Trophoblast cell (in vitro differentiated cells and primary cell): ENCODE data around the gene UPP2.

Experiments used
- DNase-seq, 2 donors: peaks; one replicate each; pipeline ENCODE4 v3.0.0-alpha.2; 2016
- H2AFZ ChIP-seq: 2 replicates; pipeline ENCODE4 v1.6.1; 2013; ENCODE audit warnings: low read length, moderate library complexity, mild to moderate bottlenecking; ENCODE audit not compliant: insufficient read depth, poor library complexity
- H2AK5ac ChIP-seq: 2 replicates; pipeline ENCODE4 v1.6.1; 2013; ENCODE audit warnings: mild to moderate bottlenecking, low read length
- H2BK120ac ChIP-seq: 2 replicates; pipeline ENCODE4 v1.6.1; 2013; ENCODE audit warnings: low read length, mild to moderate bottlenecking, moderate library complexity; ENCODE audit not compliant: insufficient read depth, poor library complexity
- H2BK12ac ChIP-seq: 2 replicates; pipeline ENCODE4 v1.6.1; 2013; ENCODE audit warnings: mild to moderate bottlenecking, low read length, moderate library complexity
- H2BK5ac ChIP-seq: 2 replicates; pipeline ENCODE4 v1.6.1; 2013; ENCODE audit warnings: low read length, low read depth, moderate library complexity, mild to moderate bottlenecking; ENCODE audit not compliant: poor library complexity
- H3K14ac ChIP-seq: 2 replicates; pipeline ENCODE4 v1.6.1; 2013; ENCODE audit warnings: mild to moderate bottlenecking, low read length
- H3K18ac ChIP-seq: 2 replicates; pipeline ENCODE4 v1.6.1; 2013; ENCODE audit warnings: mild to moderate bottlenecking, low read length
- H3K23ac ChIP-seq: 2 replicates; pipeline ENCODE4 v1.6.1; 2013; ENCODE audit warnings: low read length
- H3K27ac ChIP-seq: 2 replicates; pipeline ENCODE4 v1.5.1; 2013; ENCODE audit warnings: low read depth, mild to moderate bottlenecking, inconsistent platforms, low read length, moderate library complexity
- H3K27me3 ChIP-seq: 2 replicates; pipeline ENCODE4 v1.6.1; 2013; ENCODE audit warnings: inconsistent platforms, mild to moderate bottlenecking, low read length, moderate library complexity; ENCODE audit not compliant: insufficient read depth
- H3K36me3 ChIP-seq, 2 experiments: 1 replicate in 1 of 2; 2 replicates in 1 of 2; pipeline ENCODE4 v1.6.1; 2013; ENCODE audit warnings: low read length in 2 of 2, mild to moderate bottlenecking in 2 of 2, moderate library complexity in 1 of 2; ENCODE audit not compliant: insufficient read depth in 2 of 2, control insufficient read depth in 1 of 2
- H3K4ac ChIP-seq: 2 replicates; pipeline ENCODE4 v1.6.1; 2013; ENCODE audit warnings: low read depth, mild to moderate bottlenecking, low read length, moderate library complexity
- H3K4me1 ChIP-seq, 2 experiments: 1 replicate in 1 of 2; 2 replicates in 1 of 2; pipeline ENCODE4 v1.6.1; 2013; ENCODE audit warnings: low read length in 2 of 2, mild to moderate bottlenecking in 2 of 2, moderate library complexity in 1 of 2; ENCODE audit not compliant: insufficient read depth in 2 of 2, control insufficient read depth in 1 of 2
- H3K4me2 ChIP-seq: 2 replicates; pipeline ENCODE4 v1.6.1; 2013; ENCODE audit warnings: inconsistent platforms, mild to moderate bottlenecking, low read length, moderate library complexity
- H3K4me3 ChIP-seq: 2 replicates; pipeline ENCODE4 v1.5.1; 2013; ENCODE audit warnings: mild to moderate bottlenecking, low read depth, low read length, inconsistent platforms
- H3K79me1 ChIP-seq: one replicate; pipeline ENCODE4 v1.6.1; 2013; ENCODE audit warnings: low read length
- H3K79me2 ChIP-seq: 2 replicates; pipeline ENCODE4 v1.6.1; 2013; ENCODE audit warnings: low read length, mild to moderate bottlenecking; ENCODE audit not compliant: control insufficient read depth, insufficient read depth, poor library complexity
- H3K9ac ChIP-seq: 2 replicates; pipeline ENCODE4 v1.6.1; 2013; ENCODE audit warnings: mild to moderate bottlenecking, low read length
- H3K9me3 ChIP-seq: 2 replicates; pipeline ENCODE4 v1.6.1; 2013; ENCODE audit warnings: low read depth, mild to moderate bottlenecking, control low read depth, inconsistent platforms, low read length; ENCODE audit not compliant: insufficient read depth
- H4K12ac ChIP-seq: 2 replicates; pipeline ENCODE4 v1.6.1; 2013; ENCODE audit warnings: low read depth, mild to moderate bottlenecking, low read length, moderate library complexity
- H4K8ac ChIP-seq: 2 replicates; pipeline ENCODE4 v1.6.1; 2013; ENCODE audit warnings: low read depth, mild to moderate bottlenecking, low read length, moderate library complexity
- H4K91ac ChIP-seq: one replicate; pipeline ENCODE4 v1.6.1; 2013; ENCODE audit warnings: low read depth, mild to moderate bottlenecking, low read length, moderate library complexity
- WGBS: extraction: QIAGEN DNeasy Blood & Tissue Kit; methylation state at CpG from one replicate; pipeline ENCODE4 v1.1.7; 2013; ENCODE audit warnings: missing lambda C conversion rate; ENCODE audit not compliant: insufficient read length, insufficient coverage; ENCODE audit errors: extremely low coverage; 5-methylcytosine and 5-hydroxymethylcytosine counted together

Gene UPP2

GRCh38 chr2:158178646-158179045 is 77.0 kb downstream of the UPP2 start:
- H3K23ac ChIP-seq, result no peak overlapping the region
- H4K8ac ChIP-seq, result no peak overlapping the region
- no peaks in the 10 kb centered on the region for H3K79me1 ChIP-seq
- no peak overlapping the region for H3K27ac ChIP-seq
- no peak overlapping the region for H2AFZ ChIP-seq
- no peak overlapping the region for H3K14ac ChIP-seq
- H4K12ac ChIP-seq, result no peak overlapping the region
- H3K18ac ChIP-seq, result no peak overlapping the region
- H3K36me3 ChIP-seq, result no peaks in the 10 kb centered on the region
- no peaks in the 10 kb centered on the region for H3K79me2 ChIP-seq
- H3K4me3 ChIP-seq, result no peak overlapping the region
- no peak overlapping the region for H3K9ac ChIP-seq
- DNase-seq, result no peak
- no peak overlapping the region for H2BK12ac ChIP-seq
- no peak overlapping the region for H2BK5ac ChIP-seq
- no peak overlapping the region for H2AK5ac ChIP-seq
- H2BK120ac ChIP-seq, result no peak overlapping the region
- H3K9me3 ChIP-seq, result no peaks in the 10 kb centered on the region
- H3K27me3 ChIP-seq, result no peaks in the 10 kb centered on the region
- H3K4ac ChIP-seq, result no peak overlapping the region
- H3K4me1 ChIP-seq, result no peaks in the 10 kb centered on the region
- H3K4me2 ChIP-seq, result no peak overlapping the region
- WGBS, result no CpG with 5 or more reads among the region's 3 CpGs
- no peak overlapping the region for H4K91ac ChIP-seq

DNA sequence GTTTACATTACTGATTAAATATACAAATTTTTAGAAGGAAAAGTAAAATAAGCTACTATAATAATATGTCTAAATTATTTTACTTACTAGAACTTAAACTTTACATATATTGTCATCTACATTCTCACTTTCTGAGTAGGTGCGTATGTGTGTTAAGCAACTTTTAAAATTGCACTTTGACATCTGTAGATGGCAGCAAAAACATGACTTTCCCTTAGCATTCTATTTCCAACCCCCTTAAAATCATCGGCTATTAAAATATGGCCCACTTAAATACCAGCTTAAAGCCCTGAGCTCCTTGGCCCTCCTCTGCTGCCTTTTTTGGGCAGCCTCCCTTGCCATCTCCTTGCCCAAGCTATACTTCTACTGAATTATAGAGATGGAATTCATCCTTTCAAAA is 78.0 kb downstream of the UPP2 start:
- Histone ChIP-seq H3K36me3 (no peaks in the 10 kb centered on the region), H4K91ac (no peak overlapping the region), H3K9me3 (no peaks in the 10 kb centered on the region), H3K79me1 (no peaks in the 10 kb centered on the region), H2AK5ac (no peak overlapping the region), H4K8ac (no peak overlapping the region), H3K23ac (no peak overlapping the region), H4K12ac (no peak overlapping the region), H3K4me1 (peaks cover 0 to 4% of the 10 kb centered on the region in 2 experiments), H3K4me2 (no peak overlapping the region), H3K9ac (no peak overlapping the region), H2BK5ac (no peak overlapping the region), H3K79me2 (no peaks in the 10 kb centered on the region), H3K27me3 (no peaks in the 10 kb centered on the region), H2BK12ac (no peak overlapping the region), H3K18ac (no peak overlapping the region), H3K4ac (no peak overlapping the region), H2BK120ac (no peak overlapping the region), H3K4me3 (no peak overlapping the region), H3K14ac (no peak overlapping the region), H2AFZ (no peak overlapping the region), H3K27ac (no peak overlapping the region)
- DNase-seq, result peak in 1 of 2 donors; percentile 4
- no CpG with 5 or more reads among the region's 2 CpGs for WGBS

- no peak overlapping the region for H2BK120ac ChIP-seq
- no peak overlapping the region for H3K14ac ChIP-seq
Observed at GRCh38 chr2:158181171-158181570, 79.5 kb downstream of the UPP2 start.

DNA sequence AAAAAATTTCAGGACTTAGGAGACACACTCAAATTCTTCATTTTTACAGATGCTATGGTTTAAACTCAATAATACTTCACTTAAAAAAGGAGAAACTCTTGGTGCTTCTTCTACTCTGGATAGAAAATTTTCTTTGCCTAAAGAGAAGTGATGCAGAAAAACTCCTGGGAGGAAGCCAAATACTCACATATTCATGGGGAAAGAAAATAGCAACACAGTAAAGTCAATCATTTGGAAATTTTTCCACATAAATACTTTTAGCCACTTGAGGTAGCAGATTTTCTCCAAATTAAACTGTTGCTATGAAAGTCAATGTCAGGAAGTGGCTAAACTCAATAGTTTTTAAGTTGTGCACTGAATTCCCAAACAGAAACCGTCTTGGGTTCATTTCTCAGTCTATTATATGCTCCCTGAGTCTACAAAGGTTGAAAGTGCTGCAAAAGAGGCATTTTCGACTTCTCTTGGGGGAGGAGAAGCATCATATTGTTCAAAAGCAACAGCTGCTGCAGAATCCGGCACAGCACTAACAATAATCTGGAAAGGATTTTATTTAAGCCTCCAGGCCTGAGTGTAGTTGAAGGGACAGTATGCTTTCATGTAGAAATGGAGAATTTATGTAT is 81.1 kb downstream of the UPP2 start:
- H2BK120ac ChIP-seq, result no peak overlapping the region
- peaks cover 0 to 4% of the 10 kb centered on the region in 2 experiments for H3K4me1 ChIP-seq
- H3K79me2 ChIP-seq, result no peaks in the 10 kb centered on the region
- H2BK12ac ChIP-seq, result no peak overlapping the region
- WGBS, result no CpG with 5 or more reads among the region's 3 CpGs
- H3K27me3 ChIP-seq, result no peaks in the 10 kb centered on the region
- no peak overlapping the region for H3K14ac ChIP-seq
- DNase-seq, result no peak
- no peaks in the 10 kb centered on the region for H3K9me3 ChIP-seq
- H3K27ac ChIP-seq, result no peak overlapping the region
- H4K91ac ChIP-seq, result no peak overlapping the region
- H4K8ac ChIP-seq, result no peak overlapping the region
- no peak overlapping the region for H2BK5ac ChIP-seq
- H3K36me3 ChIP-seq, result no peaks in the 10 kb centered on the region
- no peak overlapping the region for H2AFZ ChIP-seq
- H3K4me3 ChIP-seq, result no peak overlapping the region
- H3K23ac ChIP-seq, result no peak overlapping the region
- H3K18ac ChIP-seq, result no peak overlapping the region
- no peak overlapping the region for H2AK5ac ChIP-seq
- no peaks in the 10 kb centered on the region for H3K79me1 ChIP-seq
- H4K12ac ChIP-seq, result no peak overlapping the region
- no peak overlapping the region for H3K9ac ChIP-seq
- no peak overlapping the region for H3K4me2 ChIP-seq
- H3K4ac ChIP-seq, result no peak overlapping the region

More at GRCh38 chr2:158181171-158181570, 79.5 kb downstream of the UPP2 start:
- Histone ChIP-seq H2BK5ac (no peak overlapping the region), H3K27me3 (no peaks in the 10 kb centered on the region), H2AFZ (no peak overlapping the region), H4K12ac (no peak overlapping the region), H3K23ac (no peak overlapping the region), H3K4me1 (peaks cover 0 to 4% of the 10 kb centered on the region in 2 experiments), H2AK5ac (no peak overlapping the region), H3K9me3 (no peaks in the 10 kb centered on the region), H3K4ac (no peak overlapping the region), H3K4me3 (no peak overlapping the region), H3K79me2 (no peaks in the 10 kb centered on the region), H3K4me2 (no peak overlapping the region), H3K79me1 (no peaks in the 10 kb centered on the region), H4K8ac (no peak overlapping the region), H3K36me3 (no peaks in the 10 kb centered on the region), H4K91ac (no peak overlapping the region), H3K18ac (no peak overlapping the region), H2BK12ac (no peak overlapping the region), H3K27ac (no peak overlapping the region), H3K9ac (no peak overlapping the region)
- no CpG with 5 or more reads among the region's 2 CpGs for WGBS
- no peak for DNase-seq
